MCF 10A (cell line): ENCODE data around the gene CCDC97. TPM values are rescaled to one million over a fixed set of nuclear protein-coding genes. Genes with fewer than 3 reads are reported as not detected.

ENCODE experiments used
- BruUV-seq: library from RNA; stranded (reverse); fragments of 400-500 nt; replicated peaks from 2 replicates; lab custom pipeline; 2021; lab: Mats Ljungman, UMichigan
- CTCF ChIA-PET: fragments of 300-600 bp; sonication (Branson Sonifier 250); formaldehyde crosslinking; extraction: SDS; loops from one replicate; lab custom pipeline; 2021; ENCODE audit warnings: antibody characterized with exemption, inconsistent platforms; lab: Yijun Ruan, JAX
- POLR2A ChIA-PET: fragments of 300-600, 350-650 bp; sonication (Branson Sonifier 250); formaldehyde crosslinking; extraction: SDS; loops from one replicate; lab custom pipeline; 2020; ENCODE audit warnings: antibody characterized with exemption, inconsistent platforms; lab: Yijun Ruan, JAX
- DNase-seq: peaks from one replicate; pipeline ENCODE4 v3.0.0-alpha.2; 2018; ENCODE audit not compliant: unreplicated experiment
- H3K27ac Mint-ChIP-seq: one replicate; pipeline ENCODE4 v1.8.0; 2022; ENCODE audit warnings: mild to moderate bottlenecking, low read depth, mixed read lengths; ENCODE audit not compliant: unreplicated experiment
- H3K27me3 Mint-ChIP-seq: one replicate; pipeline ENCODE4 v1.8.0; 2022; ENCODE audit warnings: mixed read lengths; ENCODE audit not compliant: insufficient read depth, unreplicated experiment
- H3K36me3 Mint-ChIP-seq: one replicate; pipeline ENCODE4 v1.8.0; 2022; ENCODE audit warnings: mild to moderate bottlenecking, moderate library complexity, mixed read lengths; ENCODE audit not compliant: insufficient read depth, unreplicated experiment
- H3K4me1 Mint-ChIP-seq: one replicate; pipeline ENCODE4 v1.8.0; 2022; ENCODE audit warnings: mixed read lengths; ENCODE audit not compliant: insufficient read depth, unreplicated experiment
- H3K4me3 Mint-ChIP-seq: one replicate; pipeline ENCODE4 v1.8.0; 2022; ENCODE audit warnings: mild to moderate bottlenecking, moderate library complexity, mixed read lengths; ENCODE audit not compliant: unreplicated experiment
- H3K9me3 Mint-ChIP-seq: one replicate; pipeline ENCODE4 v1.8.0; 2022; ENCODE audit warnings: mixed read lengths; ENCODE audit not compliant: unreplicated experiment
- intact Hi-C: fragments of 100-400 bp; cut with micrococcal nuclease; formaldehyde crosslinking; loops from 2 replicates; pipeline ENCODE4 v1.14.1; 2022
- total RNA-seq: library from RNA; stranded (reverse); gene quantifications from 2 replicates; pipeline ENCODE4 v1.2.3, GENCODE V29; 2022
- TF ChIP-seq, protein P1 (sequence below): fragments of 200-600 bp; IDR thresholded peaks from one replicate; pipeline ENCODE4 v1.8.0; 2022; ENCODE audit warnings: antibody characterized with exemption, mild to moderate bottlenecking; ENCODE audit not compliant: unreplicated experiment

The CCDC97 gene
- total RNA-seq, 1 experiment from 2014 or later = 25.0 TPM

DNA sequence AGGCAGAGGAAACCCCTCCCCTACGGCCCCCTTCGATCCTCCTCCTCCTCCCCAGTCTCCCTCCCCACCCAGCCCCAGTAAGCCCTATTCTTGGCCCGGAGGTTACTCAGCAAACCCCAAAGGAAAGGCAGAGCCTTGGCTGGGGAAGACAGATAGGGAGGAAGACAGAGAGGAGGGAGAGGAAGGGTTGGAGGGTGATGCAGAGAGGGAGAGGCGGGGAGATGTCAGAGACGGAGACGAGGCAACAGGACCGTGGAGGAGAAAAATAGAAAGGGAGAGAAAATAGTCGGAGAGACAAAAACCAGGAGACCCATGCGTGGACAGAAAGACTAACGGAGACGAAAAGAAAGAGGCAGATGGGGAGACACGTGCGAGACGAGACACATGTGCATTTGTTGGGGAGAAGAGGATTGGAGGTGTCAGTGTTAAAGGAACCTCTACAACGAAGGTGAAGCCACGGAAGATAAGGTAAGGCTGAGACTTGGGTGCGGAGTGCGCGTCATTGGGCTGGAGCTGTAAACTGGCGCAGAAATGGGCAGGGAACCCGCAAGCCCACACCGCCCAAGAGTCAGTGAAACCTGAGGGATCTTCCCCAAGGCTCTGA lies 40.9 kb downstream of the CCDC97 start:
- ChIA-PET POLR2A (interaction anchor here (0.7 to 3.4 kb wide), 11 partner anchors 13 to 457 kb away, joined by 3 to 41 read pairs (median 9); partner anchors contain the start of genes B9D2, CCDC97, DMAC2 and EXOSC5), CTCF (no interaction called here)
- H3K36me3 Mint-ChIP-seq = peaks cover 30% of the 10 kb centered on the region
- intact Hi-C loops = loop anchor here (5.0 kb wide), 3 partner anchors 39 to 89 kb away; partner anchors contain the start of genes BCKDHA, CCDC97, EXOSC5 and HNRNPUL1
- H3K27me3 Mint-ChIP-seq = no peaks in the 10 kb centered on the region
- DNase-seq = no peak
- TF ChIP-seq, protein P1, sequence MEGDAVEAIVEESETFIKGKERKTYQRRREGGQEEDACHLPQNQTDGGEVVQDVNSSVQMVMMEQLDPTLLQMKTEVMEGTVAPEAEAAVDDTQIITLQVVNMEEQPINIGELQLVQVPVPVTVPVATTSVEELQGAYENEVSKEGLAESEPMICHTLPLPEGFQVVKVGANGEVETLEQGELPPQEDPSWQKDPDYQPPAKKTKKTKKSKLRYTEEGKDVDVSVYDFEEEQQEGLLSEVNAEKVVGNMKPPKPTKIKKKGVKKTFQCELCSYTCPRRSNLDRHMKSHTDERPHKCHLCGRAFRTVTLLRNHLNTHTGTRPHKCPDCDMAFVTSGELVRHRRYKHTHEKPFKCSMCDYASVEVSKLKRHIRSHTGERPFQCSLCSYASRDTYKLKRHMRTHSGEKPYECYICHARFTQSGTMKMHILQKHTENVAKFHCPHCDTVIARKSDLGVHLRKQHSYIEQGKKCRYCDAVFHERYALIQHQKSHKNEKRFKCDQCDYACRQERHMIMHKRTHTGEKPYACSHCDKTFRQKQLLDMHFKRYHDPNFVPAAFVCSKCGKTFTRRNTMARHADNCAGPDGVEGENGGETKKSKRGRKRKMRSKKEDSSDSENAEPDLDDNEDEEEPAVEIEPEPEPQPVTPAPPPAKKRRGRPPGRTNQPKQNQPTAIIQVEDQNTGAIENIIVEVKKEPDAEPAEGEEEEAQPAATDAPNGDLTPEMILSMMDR = no peak
- no TSS peak for BruUV-seq
- peaks cover 24% of the 10 kb centered on the region for H3K4me1 Mint-ChIP-seq
- peak overlapping the region; percentile 98 for H3K4me3 Mint-ChIP-seq
- no peaks in the 10 kb centered on the region for H3K9me3 Mint-ChIP-seq
- no peak overlapping the region for H3K27ac Mint-ChIP-seq

DNA sequence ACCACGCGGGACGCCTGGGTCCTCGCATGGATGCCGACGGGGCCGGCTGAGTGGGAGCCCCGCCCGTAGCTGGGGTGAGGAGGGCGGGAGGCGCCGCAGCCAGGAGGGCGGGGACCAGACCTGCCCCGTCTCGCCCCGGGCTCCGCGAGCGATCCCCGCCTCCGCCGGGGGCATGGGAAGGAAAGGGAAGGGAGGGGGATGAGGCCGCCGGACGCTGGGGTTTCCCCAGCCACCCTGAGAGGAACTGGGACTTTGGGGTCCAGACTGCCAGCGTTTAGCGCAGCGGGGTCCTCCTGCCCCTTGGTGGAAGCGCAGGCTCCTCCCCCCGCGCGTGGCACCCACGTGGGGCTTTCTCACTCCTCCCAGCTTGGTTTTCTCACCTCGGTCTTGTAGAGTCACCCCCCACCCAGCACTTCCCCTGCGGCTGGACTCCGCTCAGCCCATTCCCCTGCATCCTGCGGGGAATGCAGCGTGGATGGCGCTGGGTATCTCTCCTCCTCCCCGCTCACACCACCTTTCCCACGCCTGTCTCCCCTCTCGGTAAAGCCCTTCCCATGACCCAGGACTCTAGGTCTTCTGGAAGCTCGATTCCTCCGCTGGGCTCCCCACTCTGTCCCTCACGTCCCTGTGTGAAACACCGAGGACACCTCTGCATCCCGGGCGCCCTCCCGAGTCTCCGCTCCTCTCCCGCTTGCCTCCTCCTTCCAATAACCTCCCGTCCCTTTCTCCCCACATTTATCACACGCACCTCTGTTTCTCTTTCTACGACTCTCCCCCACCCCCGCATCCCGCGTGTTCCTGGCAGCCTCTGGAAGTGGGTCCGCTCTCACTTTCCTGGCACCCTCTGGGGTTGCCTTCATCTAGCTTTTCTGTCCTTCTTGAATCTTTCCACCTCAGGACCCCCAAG lies 41.6 kb downstream of the CCDC97 start:
- peaks cover 24% of the 10 kb centered on the region for H3K4me1 Mint-ChIP-seq
- no peaks in the 10 kb centered on the region for H3K9me3 Mint-ChIP-seq
- CTCF ChIA-PET = interaction anchor here (0.7 to 5.2 kb wide), 5 partner anchors 13 to 620 kb away, joined by 3 to 34 read pairs (median 3); partner anchors contain the start of gene B9D2
- peak; percentile 41 for DNase-seq
- intact Hi-C loops = loop anchor here (2.0 to 5.0 kb wide), 4 partner anchors 25 to 89 kb away; partner anchors contain the start of genes BCKDHA, CCDC97, EXOSC5 and HNRNPUL1
- H3K27ac Mint-ChIP-seq = no peak overlapping the region
- POLR2A ChIA-PET = interaction anchor here (0.6 to 3.4 kb wide), 15 partner anchors 12 to 456 kb away, joined by 3 to 41 read pairs (median 4); partner anchors contain the start of genes B9D2, CCDC97, DMAC2 and EXOSC5
- H3K4me3 Mint-ChIP-seq = peak overlapping the region; percentile 98
- no TSS peak for BruUV-seq
- H3K36me3 Mint-ChIP-seq = peaks cover 30% of the 10 kb centered on the region
- no peaks in the 10 kb centered on the region for H3K27me3 Mint-ChIP-seq
- TF ChIP-seq, protein P1 = no peak

DNA sequence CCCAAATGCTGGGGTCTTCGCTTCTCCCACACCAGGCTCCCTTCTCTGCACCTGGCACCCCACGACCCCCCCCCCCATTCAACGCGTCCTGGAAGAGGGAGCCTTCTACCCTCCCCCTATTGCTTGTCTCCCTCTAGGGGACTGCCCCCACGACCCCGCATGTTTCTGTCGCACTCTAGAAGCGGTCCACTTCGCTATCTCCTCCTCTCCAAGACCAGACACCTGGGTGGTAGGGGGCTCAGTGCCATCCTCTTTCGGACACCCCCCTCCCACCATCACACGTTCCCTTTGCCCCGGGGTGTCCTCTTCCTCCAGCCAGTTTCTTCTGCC lies 42.3 kb downstream of the CCDC97 start:
- BruUV-seq = no TSS peak
- TF ChIP-seq, protein P1 = no peak
- CTCF ChIA-PET = interaction anchor here (0.6 to 5.2 kb wide), 6 partner anchors 12 to 1465 kb away, joined by 3 to 34 read pairs (median 3); partner anchors contain the start of gene B9D2
- Mint-ChIP-seq H3K36me3 (peaks cover 23% of the 10 kb centered on the region), H3K27ac (no peak overlapping the region), H3K27me3 (no peaks in the 10 kb centered on the region), H3K4me1 (peaks cover 24% of the 10 kb centered on the region), H3K4me3 (peak overlapping the region; percentile 98), H3K9me3 (no peaks in the 10 kb centered on the region)
- POLR2A ChIA-PET = interaction anchor here (0.7 to 3.4 kb wide), 11 partner anchors 11 to 89 kb away, joined by 3 to 41 read pairs (median 6); partner anchors contain the start of genes B9D2, CCDC97, EXOSC5 and HNRNPUL1
- intact Hi-C loops = loop anchor here (2.0 to 5.0 kb wide), 4 partner anchors 25 to 90 kb away; partner anchors contain the start of genes BCKDHA, CCDC97, EXOSC5 and HNRNPUL1
- no peak for DNase-seq
